ENCODE data around the gene FHL1.

DNA sequence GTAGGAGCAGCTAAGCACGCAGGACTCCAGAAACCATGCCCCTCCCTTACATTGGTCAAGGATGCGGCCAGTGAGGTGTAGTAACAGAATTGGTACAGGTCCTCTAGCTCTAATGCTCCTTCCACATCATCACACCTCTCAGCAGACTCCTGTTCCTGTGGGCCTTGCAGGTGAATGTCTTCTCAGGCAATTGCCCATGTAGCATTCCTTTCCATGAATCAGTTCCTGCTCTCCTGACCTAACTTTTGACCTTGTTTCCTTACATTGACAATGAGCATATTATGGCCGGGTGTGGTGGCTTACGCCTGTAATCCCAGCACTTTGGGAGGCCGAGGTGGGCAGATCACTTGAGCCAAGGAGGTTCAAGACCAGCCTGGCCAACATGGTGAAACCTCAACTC lies 72.6 kb downstream of the FHL1 start:
- TF ChIP-seq, protein P1, sequence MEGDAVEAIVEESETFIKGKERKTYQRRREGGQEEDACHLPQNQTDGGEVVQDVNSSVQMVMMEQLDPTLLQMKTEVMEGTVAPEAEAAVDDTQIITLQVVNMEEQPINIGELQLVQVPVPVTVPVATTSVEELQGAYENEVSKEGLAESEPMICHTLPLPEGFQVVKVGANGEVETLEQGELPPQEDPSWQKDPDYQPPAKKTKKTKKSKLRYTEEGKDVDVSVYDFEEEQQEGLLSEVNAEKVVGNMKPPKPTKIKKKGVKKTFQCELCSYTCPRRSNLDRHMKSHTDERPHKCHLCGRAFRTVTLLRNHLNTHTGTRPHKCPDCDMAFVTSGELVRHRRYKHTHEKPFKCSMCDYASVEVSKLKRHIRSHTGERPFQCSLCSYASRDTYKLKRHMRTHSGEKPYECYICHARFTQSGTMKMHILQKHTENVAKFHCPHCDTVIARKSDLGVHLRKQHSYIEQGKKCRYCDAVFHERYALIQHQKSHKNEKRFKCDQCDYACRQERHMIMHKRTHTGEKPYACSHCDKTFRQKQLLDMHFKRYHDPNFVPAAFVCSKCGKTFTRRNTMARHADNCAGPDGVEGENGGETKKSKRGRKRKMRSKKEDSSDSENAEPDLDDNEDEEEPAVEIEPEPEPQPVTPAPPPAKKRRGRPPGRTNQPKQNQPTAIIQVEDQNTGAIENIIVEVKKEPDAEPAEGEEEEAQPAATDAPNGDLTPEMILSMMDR (IDR thresholded peaks at IDR 0.05): no peak
- no peak for TF ChIP-seq POLR2AphosphoS5 (IDR thresholded peaks at IDR 0.05)
- TF ChIP-seq POLR2A (IDR thresholded peaks at IDR 0.05): no peak

All from upper lobe of left lung (tissue), 4 donors.